ENCODE data around the gene SDR42E2. TPM values are rescaled to one million over a fixed set of nuclear protein-coding genes. Genes with fewer than 3 reads are reported as not detected.

SDR42E2 gene
- total RNA-seq, 1 experiment from 2014 or later, result 0.05 TPM

DNA sequence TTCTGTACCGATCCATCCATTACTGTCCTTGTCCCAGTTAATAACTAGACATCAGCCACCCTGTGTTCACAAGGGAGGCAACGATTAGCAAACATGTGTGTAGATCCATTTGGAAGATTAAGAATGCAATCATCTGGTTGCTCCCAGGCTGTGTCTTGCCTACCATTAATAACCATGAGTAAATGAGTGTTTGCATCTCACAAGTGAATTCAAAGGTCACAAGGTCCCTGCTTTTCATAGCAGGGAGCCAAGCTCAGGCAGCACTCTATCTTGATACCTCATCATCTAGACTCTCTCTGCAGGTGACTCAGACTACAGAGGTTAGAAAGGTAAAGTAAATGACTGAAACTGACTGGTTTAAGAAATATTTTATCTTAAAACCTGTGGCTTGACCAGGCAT lies 44.7 kb upstream of the SDR42E2 start:
- intact Hi-C loops (cut with micrococcal nuclease; ENCODE audit: unreplicated experiment), result no loop called here
- POLR2A ChIA-PET, result no interaction called here
- H3K27ac ChIP-seq (ENCODE audit: low read length), result no peak overlapping the region

DNA sequence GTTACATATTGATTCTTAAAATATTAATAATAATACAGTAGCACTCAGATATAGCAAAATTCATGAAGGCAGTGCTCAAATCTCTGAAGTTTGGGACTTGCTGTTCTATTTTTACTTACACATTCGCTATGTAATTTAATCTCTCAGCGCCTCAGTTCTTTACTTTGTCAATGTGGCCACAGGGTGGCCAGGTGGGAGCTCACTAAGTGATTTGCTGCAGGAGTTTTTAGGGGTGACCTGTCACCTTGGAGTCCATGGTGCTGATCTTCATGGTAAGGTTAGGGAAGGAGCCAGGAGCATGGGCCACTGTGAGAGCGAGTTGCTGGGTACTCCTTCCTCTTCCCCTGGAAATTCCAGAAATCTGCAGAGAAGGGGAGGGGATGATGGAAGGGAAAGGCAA lies 41.9 kb upstream of the SDR42E2 start:
- Histone ChIP-seq H3K27me3 (ENCODE audit: control insufficient read depth, insufficient read depth, low read length) (no peaks in the 10 kb centered on the region), H3K9me3 (ENCODE audit: control insufficient read depth, insufficient read depth, low read depth, low read length) (no peaks in the 10 kb centered on the region), H3K4me1 (ENCODE audit: control insufficient read depth, insufficient read depth, low read length) (no peaks in the 10 kb centered on the region), H3K36me3 (ENCODE audit: control insufficient read depth, insufficient read depth, low read length) (no peaks in the 10 kb centered on the region), H3K27ac (ENCODE audit: low read length) (no peak overlapping the region), H3K4me3 (ENCODE audit: low read depth in 2 of 2, low read length in 2 of 2) (no peak overlapping the region)
- ATAC-seq (no peak), DNase-seq (ENCODE audit: low read depth, low spot score) (no peak)
- in situ Hi-C loops (cut with HindIII; ENCODE audit: low pct_unique_long_range_greater_than_20kb, low sequenced_read_pairs) (no loop called here), intact Hi-C loops (cut with micrococcal nuclease; ENCODE audit: unreplicated experiment) (no loop called here)
- no peak for TF ChIP-seq POLR2AphosphoS5 (IDR thresholded peaks at IDR 0.05; ENCODE audit: low read depth, low read length)
- TF ChIP-seq, protein P1, sequence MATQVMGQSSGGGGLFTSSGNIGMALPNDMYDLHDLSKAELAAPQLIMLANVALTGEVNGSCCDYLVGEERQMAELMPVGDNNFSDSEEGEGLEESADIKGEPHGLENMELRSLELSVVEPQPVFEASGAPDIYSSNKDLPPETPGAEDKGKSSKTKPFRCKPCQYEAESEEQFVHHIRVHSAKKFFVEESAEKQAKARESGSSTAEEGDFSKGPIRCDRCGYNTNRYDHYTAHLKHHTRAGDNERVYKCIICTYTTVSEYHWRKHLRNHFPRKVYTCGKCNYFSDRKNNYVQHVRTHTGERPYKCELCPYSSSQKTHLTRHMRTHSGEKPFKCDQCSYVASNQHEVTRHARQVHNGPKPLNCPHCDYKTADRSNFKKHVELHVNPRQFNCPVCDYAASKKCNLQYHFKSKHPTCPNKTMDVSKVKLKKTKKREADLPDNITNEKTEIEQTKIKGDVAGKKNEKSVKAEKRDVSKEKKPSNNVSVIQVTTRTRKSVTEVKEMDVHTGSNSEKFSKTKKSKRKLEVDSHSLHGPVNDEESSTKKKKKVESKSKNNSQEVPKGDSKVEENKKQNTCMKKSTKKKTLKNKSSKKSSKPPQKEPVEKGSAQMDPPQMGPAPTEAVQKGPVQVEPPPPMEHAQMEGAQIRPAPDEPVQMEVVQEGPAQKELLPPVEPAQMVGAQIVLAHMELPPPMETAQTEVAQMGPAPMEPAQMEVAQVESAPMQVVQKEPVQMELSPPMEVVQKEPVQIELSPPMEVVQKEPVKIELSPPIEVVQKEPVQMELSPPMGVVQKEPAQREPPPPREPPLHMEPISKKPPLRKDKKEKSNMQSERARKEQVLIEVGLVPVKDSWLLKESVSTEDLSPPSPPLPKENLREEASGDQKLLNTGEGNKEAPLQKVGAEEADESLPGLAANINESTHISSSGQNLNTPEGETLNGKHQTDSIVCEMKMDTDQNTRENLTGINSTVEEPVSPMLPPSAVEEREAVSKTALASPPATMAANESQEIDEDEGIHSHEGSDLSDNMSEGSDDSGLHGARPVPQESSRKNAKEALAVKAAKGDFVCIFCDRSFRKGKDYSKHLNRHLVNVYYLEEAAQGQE (IDR thresholded peaks at IDR 0.05; ENCODE audit: insufficient read depth in 1 of 2, low read depth in 2 of 2, low read length in 1 of 2), result peak in 1 of 2 experiments; percentile 41; a peak in 1 of 4 replicates
- CTCF ChIA-PET, result no interaction called here
- POLR2A ChIA-PET, result no interaction called here
- BruUV-seq (replicated peaks), result no TSS peak

More for the DNA sequence above, 44.7 kb upstream of the SDR42E2 start:
- in situ Hi-C loops (cut with HindIII; ENCODE audit: low pct_unique_long_range_greater_than_20kb, low sequenced_read_pairs), result no loop called here
- H3K27me3 ChIP-seq (ENCODE audit: control insufficient read depth, insufficient read depth, low read length), result no peaks in the 10 kb centered on the region
- ATAC-seq (no peak), DNase-seq (ENCODE audit: low read depth, low spot score) (no peak)
- no peak overlapping the region for H3K4me3 ChIP-seq (ENCODE audit: low read depth in 2 of 2, low read length in 2 of 2)
- TF ChIP-seq POLR2AphosphoS5 (IDR thresholded peaks at IDR 0.05; ENCODE audit: low read depth, low read length) (no peak), SIN3A (IDR thresholded peaks at IDR 0.05; ENCODE audit: borderline replicate concordance, insufficient read depth, low read depth, low read length) (no peak)
- H3K9me3 ChIP-seq (ENCODE audit: control insufficient read depth, insufficient read depth, low read depth, low read length), result no peaks in the 10 kb centered on the region
- CTCF ChIA-PET, result no interaction called here
- H3K36me3 ChIP-seq (ENCODE audit: control insufficient read depth, insufficient read depth, low read length), result no peaks in the 10 kb centered on the region
- no TSS peak for BruUV-seq (replicated peaks)
- no peaks in the 10 kb centered on the region for H3K4me1 ChIP-seq (ENCODE audit: control insufficient read depth, insufficient read depth, low read length)

DNA sequence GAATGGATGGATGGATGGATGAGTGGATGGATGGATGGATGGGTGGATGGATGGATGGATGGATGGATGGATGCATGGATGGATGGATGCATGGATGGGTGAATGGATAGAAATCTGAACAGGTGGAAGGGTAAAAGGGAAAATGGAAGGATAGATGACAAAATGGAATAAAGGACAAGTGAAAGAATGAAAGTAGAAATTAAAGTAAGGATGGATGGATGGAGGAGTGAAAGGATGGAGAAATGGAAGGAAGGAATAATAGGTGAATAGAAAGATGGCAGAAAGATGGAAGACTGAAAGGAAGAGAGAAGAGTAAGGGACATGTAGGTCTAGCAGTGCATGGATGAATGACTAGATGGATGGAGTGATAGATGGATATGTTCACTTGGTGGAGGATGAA lies 40.1 kb upstream of the SDR42E2 start:
- Histone ChIP-seq H3K4me1 (ENCODE audit: control insufficient read depth, insufficient read depth, low read length) (no peaks in the 10 kb centered on the region), H3K27ac (ENCODE audit: low read length) (no peak overlapping the region), H3K4me3 (ENCODE audit: low read depth in 2 of 2, low read length in 2 of 2) (no peak overlapping the region), H3K27me3 (ENCODE audit: control insufficient read depth, insufficient read depth, low read length) (no peaks in the 10 kb centered on the region), H3K36me3 (ENCODE audit: control insufficient read depth, insufficient read depth, low read length) (no peaks in the 10 kb centered on the region), H3K9me3 (ENCODE audit: control insufficient read depth, insufficient read depth, low read depth, low read length) (no peaks in the 10 kb centered on the region)
- ChIA-PET POLR2A (no interaction called here), CTCF (no interaction called here)
- no peak for ATAC-seq
- no peak for TF ChIP-seq SIN3A (IDR thresholded peaks at IDR 0.05; ENCODE audit: borderline replicate concordance, insufficient read depth, low read depth, low read length)
- TF ChIP-seq, protein P2, sequence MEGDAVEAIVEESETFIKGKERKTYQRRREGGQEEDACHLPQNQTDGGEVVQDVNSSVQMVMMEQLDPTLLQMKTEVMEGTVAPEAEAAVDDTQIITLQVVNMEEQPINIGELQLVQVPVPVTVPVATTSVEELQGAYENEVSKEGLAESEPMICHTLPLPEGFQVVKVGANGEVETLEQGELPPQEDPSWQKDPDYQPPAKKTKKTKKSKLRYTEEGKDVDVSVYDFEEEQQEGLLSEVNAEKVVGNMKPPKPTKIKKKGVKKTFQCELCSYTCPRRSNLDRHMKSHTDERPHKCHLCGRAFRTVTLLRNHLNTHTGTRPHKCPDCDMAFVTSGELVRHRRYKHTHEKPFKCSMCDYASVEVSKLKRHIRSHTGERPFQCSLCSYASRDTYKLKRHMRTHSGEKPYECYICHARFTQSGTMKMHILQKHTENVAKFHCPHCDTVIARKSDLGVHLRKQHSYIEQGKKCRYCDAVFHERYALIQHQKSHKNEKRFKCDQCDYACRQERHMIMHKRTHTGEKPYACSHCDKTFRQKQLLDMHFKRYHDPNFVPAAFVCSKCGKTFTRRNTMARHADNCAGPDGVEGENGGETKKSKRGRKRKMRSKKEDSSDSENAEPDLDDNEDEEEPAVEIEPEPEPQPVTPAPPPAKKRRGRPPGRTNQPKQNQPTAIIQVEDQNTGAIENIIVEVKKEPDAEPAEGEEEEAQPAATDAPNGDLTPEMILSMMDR (IDR thresholded peaks at IDR 0.05), result no peak
- TF ChIP-seq, protein P1 (IDR thresholded peaks at IDR 0.05; ENCODE audit: insufficient read depth in 1 of 2, low read depth in 2 of 2, low read length in 1 of 2), result no peak
- no peak for TF ChIP-seq TCF7L2 (IDR thresholded peaks at IDR 0.05; ENCODE audit: low read depth, low read length)
- TF ChIP-seq POLR2AphosphoS5 (IDR thresholded peaks at IDR 0.05; ENCODE audit: low read depth, low read length), result no peak
- BruUV-seq (replicated peaks), result no TSS peak
- intact Hi-C loops (cut with micrococcal nuclease; ENCODE audit: unreplicated experiment), result no loop called here
- in situ Hi-C loops (cut with HindIII; ENCODE audit: low pct_unique_long_range_greater_than_20kb, low sequenced_read_pairs), result no loop called here
- DNase-seq (ENCODE audit: low read depth, low spot score), result no peak
